GM10266 (cell line): ENCODE results near the gene PERM1.

Experiments
- DNase-seq: peaks from one replicate; pipeline ENCODE4 v3.0.0; 2012; ENCODE audit errors: extremely low spot score
- TF ChIP-seq, protein P1 (sequence below): IDR thresholded peaks from 2 replicates; pipeline ENCODE4 v1.5.1; 2012; ENCODE audit warnings: mild to moderate bottlenecking, low read depth; ENCODE audit not compliant: control insufficient read depth, insufficient read depth; ENCODE audit errors: missing control alignments

Gene PERM1

GRCh38 chr1:945688-946556 lies 36.0 kb downstream of the PERM1 start:
- DNase-seq = no peak
- TF ChIP-seq, protein P1, sequence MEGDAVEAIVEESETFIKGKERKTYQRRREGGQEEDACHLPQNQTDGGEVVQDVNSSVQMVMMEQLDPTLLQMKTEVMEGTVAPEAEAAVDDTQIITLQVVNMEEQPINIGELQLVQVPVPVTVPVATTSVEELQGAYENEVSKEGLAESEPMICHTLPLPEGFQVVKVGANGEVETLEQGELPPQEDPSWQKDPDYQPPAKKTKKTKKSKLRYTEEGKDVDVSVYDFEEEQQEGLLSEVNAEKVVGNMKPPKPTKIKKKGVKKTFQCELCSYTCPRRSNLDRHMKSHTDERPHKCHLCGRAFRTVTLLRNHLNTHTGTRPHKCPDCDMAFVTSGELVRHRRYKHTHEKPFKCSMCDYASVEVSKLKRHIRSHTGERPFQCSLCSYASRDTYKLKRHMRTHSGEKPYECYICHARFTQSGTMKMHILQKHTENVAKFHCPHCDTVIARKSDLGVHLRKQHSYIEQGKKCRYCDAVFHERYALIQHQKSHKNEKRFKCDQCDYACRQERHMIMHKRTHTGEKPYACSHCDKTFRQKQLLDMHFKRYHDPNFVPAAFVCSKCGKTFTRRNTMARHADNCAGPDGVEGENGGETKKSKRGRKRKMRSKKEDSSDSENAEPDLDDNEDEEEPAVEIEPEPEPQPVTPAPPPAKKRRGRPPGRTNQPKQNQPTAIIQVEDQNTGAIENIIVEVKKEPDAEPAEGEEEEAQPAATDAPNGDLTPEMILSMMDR = no peak

DNA sequence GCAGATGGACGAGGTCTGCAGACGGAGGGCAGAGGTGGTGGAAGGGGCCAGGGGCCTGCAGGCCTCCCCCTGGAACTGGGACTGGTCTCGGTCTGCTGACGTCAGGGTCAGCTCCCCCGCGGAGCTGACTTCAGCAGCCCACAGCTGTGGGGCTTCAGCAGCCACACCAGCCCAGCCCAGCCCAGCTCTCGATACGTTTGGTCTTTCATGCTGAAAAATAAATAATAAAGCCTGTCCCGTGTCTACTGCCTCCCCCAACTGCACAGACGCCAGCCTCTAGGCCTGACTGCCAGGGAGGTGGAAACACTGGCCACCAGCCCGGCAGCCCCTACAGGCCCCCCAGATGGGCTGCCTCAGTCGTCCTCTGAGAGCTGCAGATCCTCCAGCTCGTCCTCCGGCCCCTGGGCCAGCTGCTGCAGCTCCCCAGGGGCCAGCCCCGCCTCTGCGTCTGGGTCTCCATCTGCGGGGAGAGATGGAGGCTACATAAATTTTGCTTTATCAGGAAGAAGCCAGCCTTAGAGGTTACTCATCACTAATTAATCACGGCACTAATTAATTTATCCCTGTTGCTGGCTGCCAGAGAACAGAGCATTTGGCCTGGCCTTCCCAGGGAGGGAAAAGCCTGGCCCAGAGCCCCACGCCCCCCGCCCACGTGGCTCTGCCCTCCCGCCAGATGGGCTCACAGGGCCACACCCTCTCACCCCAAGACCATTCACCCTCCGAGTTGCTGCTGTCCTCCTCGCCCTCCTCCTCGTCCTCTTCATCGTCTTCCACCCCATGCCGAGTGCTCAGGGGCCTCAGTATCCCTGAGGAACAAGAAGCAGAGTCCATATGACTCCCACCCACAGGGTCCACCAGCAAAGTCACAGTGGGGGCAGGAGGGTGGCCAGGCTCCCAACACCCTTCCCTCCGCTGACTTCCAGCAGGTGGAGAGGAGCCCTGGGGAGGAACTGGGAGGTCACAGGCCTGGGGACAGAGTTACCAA lies 37.3 kb downstream of the PERM1 start:
- DNase-seq = no peak
- TF ChIP-seq, protein P1 = no peak

DNA sequence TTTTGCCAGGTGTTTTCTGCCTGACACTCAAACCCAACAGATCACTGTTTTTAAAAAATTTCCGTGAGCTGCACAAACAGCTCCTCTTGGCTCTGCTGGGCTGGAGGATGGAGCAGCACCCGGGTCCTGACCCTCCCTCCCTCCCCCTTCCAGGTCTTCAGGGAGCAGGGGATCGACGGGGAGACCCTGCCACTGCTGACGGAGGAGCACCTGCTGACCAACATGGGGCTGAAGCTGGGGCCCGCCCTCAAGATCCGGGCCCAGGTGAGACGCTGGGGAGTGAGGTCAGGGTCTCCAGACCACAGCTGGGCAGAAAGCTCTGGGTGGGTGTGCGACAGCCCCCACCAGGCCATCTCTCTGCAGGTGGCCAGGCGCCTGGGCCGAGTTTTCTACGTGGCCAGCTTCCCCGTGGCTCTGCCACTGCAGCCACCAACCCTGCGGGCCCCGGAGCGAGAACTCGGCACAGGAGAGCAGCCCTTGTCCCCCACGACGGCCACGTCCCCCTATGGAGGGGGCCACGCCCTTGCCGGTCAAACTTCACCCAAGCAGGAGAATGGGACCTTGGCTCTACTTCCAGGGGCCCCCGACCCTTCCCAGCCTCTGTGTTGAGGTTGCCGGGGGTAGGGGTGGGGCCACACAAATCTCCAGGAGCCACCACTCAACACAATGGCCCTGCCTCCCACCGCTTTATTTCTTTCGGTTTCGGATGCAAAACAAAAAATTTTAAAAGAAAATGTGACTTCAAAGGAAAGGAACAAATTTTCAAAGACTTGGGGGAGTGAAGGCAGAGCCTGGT lies 38.1 kb downstream of the PERM1 start:
- no peak for DNase-seq
- TF ChIP-seq, protein P1 = no peak

DNA sequence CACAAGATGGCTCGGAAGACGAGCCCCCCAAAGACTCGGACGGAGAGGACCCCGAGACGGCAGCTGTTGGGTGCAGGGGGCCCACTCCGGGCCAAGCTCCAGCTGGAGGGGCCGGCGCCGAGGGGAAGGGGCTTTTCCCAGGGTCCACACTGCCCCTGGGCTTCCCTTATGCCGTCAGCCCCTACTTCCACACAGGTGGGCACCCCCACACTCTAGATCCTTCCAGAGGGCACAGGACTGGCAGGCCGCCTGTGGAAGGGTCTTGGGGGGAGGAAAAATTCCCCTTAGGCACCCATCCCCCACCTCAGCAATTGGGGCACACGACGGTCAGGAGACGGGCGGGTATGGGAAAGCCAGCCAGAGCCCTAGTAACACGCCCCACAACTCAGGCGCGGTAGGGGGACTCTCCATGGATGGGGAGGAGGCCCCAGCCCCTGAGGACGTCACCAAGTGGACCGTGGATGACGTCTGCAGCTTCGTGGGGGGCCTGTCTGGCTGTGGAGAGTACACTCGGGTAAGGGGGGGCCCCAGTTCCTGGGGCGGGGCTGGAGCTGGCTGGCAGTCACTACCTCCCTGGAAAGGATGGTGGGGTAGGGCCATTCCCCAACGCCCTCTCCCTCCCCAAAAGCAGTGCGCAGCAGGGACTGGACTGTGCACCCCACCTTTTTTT lies 38.9 kb downstream of the PERM1 start:
- TF ChIP-seq, protein P1 = no peak
- DNase-seq = no peak

GRCh38 chr1:942411-942821 lies 39.5 kb downstream of the PERM1 start:
- DNase-seq = no peak
- TF ChIP-seq, protein P1 = no peak

- TF ChIP-seq, protein P1 = no peak
- DNase-seq = peak; percentile 83
Observed at GRCh38 chr1:941588-942383, 40.1 kb downstream of the PERM1 start.
